ENCODE measurements around the gene ANGPTL7.

The ANGPTL7 gene

GRCh38 chr1:11198257-11198656 lies 9.1 kb downstream of the ANGPTL7 start:
- TF ChIP-seq TAF1 (IDR thresholded peaks at IDR 0.05; ENCODE audit: borderline replicate concordance, insufficient read depth, low read length) (no peak), POLR2AphosphoS5 (IDR thresholded peaks at IDR 0.05; ENCODE audit: low read depth, low read length) (no peak), REST (IDR thresholded peaks at IDR 0.05; ENCODE audit: insufficient read depth in 1 of 2, low read depth in 2 of 2, low read length in 2 of 2) (no peak), SIN3A (IDR thresholded peaks at IDR 0.05; ENCODE audit: borderline replicate concordance, insufficient read depth, low read length) (no peak), FOXP2 (optimal IDR thresholded peaks at IDR 0.05; ENCODE audit: borderline replicate concordance, extremely low read depth, extremely low read length, insufficient read depth) (no peak)

- TF ChIP-seq TAF1 (IDR thresholded peaks at IDR 0.05; ENCODE audit: borderline replicate concordance, insufficient read depth, low read length): no peak
- TF ChIP-seq SIN3A (IDR thresholded peaks at IDR 0.05; ENCODE audit: borderline replicate concordance, insufficient read depth, low read length): no peak
- no peak for TF ChIP-seq POLR2AphosphoS5 (IDR thresholded peaks at IDR 0.05; ENCODE audit: low read depth, low read length)
- TF ChIP-seq FOXP2 (optimal IDR thresholded peaks at IDR 0.05; ENCODE audit: borderline replicate concordance, extremely low read depth, extremely low read length, insufficient read depth): no peak
- TF ChIP-seq REST (IDR thresholded peaks at IDR 0.05; ENCODE audit: insufficient read depth in 1 of 2, low read depth in 2 of 2, low read length in 2 of 2): no peak
Measured at GRCh38 chr1:11198851-11199594, 9.9 kb downstream of the ANGPTL7 start.

- no peak for TF ChIP-seq REST (IDR thresholded peaks at IDR 0.05; ENCODE audit: insufficient read depth in 1 of 2, low read depth in 2 of 2, low read length in 2 of 2)
Measured at GRCh38 chr1:11204396-11205190, 15.4 kb downstream of the ANGPTL7 start.

GRCh38 chr1:11207898-11208611 lies 18.9 kb downstream of the ANGPTL7 start:
- no peak for TF ChIP-seq SIN3A (IDR thresholded peaks at IDR 0.05; ENCODE audit: borderline replicate concordance, insufficient read depth, low read length)
- no peak for TF ChIP-seq REST (IDR thresholded peaks at IDR 0.05; ENCODE audit: insufficient read depth in 1 of 2, low read depth in 2 of 2, low read length in 2 of 2)
- no peak for TF ChIP-seq POLR2AphosphoS5 (IDR thresholded peaks at IDR 0.05; ENCODE audit: low read depth, low read length)
- no peak for TF ChIP-seq TAF1 (IDR thresholded peaks at IDR 0.05; ENCODE audit: borderline replicate concordance, insufficient read depth, low read length)
